ENCODE results near the gene COL18A1.

DNA sequence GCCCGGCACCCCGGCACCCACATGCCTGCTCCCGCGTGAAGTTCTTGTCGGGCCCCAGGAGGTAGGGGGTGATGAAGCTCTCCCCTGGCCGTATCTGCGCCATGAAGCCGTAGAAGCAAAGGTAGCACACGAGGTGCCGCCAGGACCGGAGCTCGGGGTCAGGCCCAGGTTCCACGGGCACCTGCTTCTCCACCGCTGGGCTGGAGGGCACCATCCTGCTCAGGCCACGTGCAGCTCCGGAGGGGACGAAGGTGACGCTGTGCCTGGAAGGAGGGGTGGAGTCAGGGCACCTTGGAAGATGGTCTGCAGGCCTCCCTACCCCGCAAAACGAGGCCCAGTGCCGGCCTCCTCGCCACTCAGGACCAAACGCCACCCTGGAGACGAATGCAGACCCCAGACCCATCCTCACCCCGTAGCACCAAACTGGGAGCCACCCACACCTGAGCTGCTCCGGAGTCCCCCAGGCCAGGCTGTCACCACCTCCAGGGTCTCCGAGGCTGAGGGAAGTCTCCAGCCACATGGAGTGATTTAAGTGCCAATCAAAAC lies 132.9 kb downstream of the COL18A1 start:
- TF ChIP-seq, protein P1, sequence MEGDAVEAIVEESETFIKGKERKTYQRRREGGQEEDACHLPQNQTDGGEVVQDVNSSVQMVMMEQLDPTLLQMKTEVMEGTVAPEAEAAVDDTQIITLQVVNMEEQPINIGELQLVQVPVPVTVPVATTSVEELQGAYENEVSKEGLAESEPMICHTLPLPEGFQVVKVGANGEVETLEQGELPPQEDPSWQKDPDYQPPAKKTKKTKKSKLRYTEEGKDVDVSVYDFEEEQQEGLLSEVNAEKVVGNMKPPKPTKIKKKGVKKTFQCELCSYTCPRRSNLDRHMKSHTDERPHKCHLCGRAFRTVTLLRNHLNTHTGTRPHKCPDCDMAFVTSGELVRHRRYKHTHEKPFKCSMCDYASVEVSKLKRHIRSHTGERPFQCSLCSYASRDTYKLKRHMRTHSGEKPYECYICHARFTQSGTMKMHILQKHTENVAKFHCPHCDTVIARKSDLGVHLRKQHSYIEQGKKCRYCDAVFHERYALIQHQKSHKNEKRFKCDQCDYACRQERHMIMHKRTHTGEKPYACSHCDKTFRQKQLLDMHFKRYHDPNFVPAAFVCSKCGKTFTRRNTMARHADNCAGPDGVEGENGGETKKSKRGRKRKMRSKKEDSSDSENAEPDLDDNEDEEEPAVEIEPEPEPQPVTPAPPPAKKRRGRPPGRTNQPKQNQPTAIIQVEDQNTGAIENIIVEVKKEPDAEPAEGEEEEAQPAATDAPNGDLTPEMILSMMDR (IDR thresholded peaks at IDR 0.05): no peak
- no peak for TF ChIP-seq POLR2A (IDR thresholded peaks at IDR 0.05)
